M059J (cell line): ENCODE data around the gene TMEM165. TPM values are rescaled to one million over a fixed set of nuclear protein-coding genes. Genes with fewer than 3 reads are reported as not detected.
A peak's percentile ranks its signal among the peaks of the same experiment; 100 is the strongest.
"Not testable (repeated sequence)": the region's sequence is repeated elsewhere in the genome, so short reads cannot be mapped to it uniquely, and the experiment has no call there.

Experiments used
- DNase-seq: peaks from one replicate; pipeline ENCODE4 v3.0.0-alpha.2; 2012; ENCODE audit warnings: low read depth
- total RNA-seq: library from RNA; depleted of rRNA; stranded (reverse); fragments of >200 nt; shearing (Covaris generic); gene quantifications from 2 replicates; pipeline ENCODE4 v1.2.3, GENCODE V29; 2014; rRNA removed

The TMEM165 gene
- 132 and 143 TPM in 2 replicates for total RNA-seq

- DNase-seq, result peak; percentile 82
Measured at GRCh38 chr4:55395529-55396307, at the start of gene TMEM165. Gene TMEM165 (plus strand): TSS chr4:55395957. CDS start chr4:55396190, 233 bp downstream.

- DNase-seq, result peak; percentile 75
Measured at GRCh38 chr4:55345980-55346850, 49.5 kb upstream of the TMEM165 start, which contains the start of gene SRD5A3. Gene SRD5A3 (plus strand): TSS chr4:55346242. CDS start chr4:55346337, 95 bp downstream.

- DNase-seq, result no peak
Measured at GRCh38 chr4:55346851-55347255, 48.9 kb upstream of the TMEM165 start.

GRCh38 chr4:55347610-55348228, 48.0 kb upstream of the TMEM165 start:
- DNase-seq, result no peak

- DNase-seq, result no peak
Measured at GRCh38 chr4:55348466-55348865, 47.3 kb upstream of the TMEM165 start.

GRCh38 chr4:55350870-55351269, 44.9 kb upstream of the TMEM165 start:
- peak; percentile 69 for DNase-seq

- no peak for DNase-seq
Measured at GRCh38 chr4:55351824-55352223, 43.9 kb upstream of the TMEM165 start.

GRCh38 chr4:55352726-55353125, 43.0 kb upstream of the TMEM165 start:
- DNase-seq, result no peak

GRCh38 chr4:55353228-55353747, 42.5 kb upstream of the TMEM165 start:
- not testable (repeated sequence) for DNase-seq

GRCh38 chr4:55354648-55355047, 41.1 kb upstream of the TMEM165 start:
- DNase-seq, result no peak

- DNase-seq, result no peak
Measured at GRCh38 chr4:55355555-55355954, 40.2 kb upstream of the TMEM165 start.

GRCh38 chr4:55356991-55357461, 38.7 kb upstream of the TMEM165 start:
- peak; percentile 51 for DNase-seq

GRCh38 chr4:55358246-55358645, 37.5 kb upstream of the TMEM165 start:
- DNase-seq, result no peak

GRCh38 chr4:55358668-55359067, 37.1 kb upstream of the TMEM165 start:
- DNase-seq, result peak; percentile 80

GRCh38 chr4:55359397-55359916, 36.3 kb upstream of the TMEM165 start:
- DNase-seq, result no peak

- DNase-seq, result not testable (repeated sequence)
Measured at GRCh38 chr4:55362938-55363337, 32.8 kb upstream of the TMEM165 start.

- DNase-seq, result no peak
Measured at GRCh38 chr4:55363691-55364351, 31.9 kb upstream of the TMEM165 start.

- DNase-seq, result no peak
Measured at GRCh38 chr4:55364691-55365344, 30.9 kb upstream of the TMEM165 start.

GRCh38 chr4:55365345-55365728, 30.4 kb upstream of the TMEM165 start:
- DNase-seq, result no peak

- no peak for DNase-seq
Measured at GRCh38 chr4:55366621-55367020, 29.1 kb upstream of the TMEM165 start.
